ENCODE measurements around the gene CD164. TPM values are rescaled to one million over a fixed set of nuclear protein-coding genes. Genes with fewer than 3 reads are reported as not detected.

The CD164 gene
- total and polyA plus RNA-seq, 2 of the 13 experiments (the other 11 are each of a cell fraction or from before 2014, with no cell fraction given): 222 to 293 TPM

DNA sequence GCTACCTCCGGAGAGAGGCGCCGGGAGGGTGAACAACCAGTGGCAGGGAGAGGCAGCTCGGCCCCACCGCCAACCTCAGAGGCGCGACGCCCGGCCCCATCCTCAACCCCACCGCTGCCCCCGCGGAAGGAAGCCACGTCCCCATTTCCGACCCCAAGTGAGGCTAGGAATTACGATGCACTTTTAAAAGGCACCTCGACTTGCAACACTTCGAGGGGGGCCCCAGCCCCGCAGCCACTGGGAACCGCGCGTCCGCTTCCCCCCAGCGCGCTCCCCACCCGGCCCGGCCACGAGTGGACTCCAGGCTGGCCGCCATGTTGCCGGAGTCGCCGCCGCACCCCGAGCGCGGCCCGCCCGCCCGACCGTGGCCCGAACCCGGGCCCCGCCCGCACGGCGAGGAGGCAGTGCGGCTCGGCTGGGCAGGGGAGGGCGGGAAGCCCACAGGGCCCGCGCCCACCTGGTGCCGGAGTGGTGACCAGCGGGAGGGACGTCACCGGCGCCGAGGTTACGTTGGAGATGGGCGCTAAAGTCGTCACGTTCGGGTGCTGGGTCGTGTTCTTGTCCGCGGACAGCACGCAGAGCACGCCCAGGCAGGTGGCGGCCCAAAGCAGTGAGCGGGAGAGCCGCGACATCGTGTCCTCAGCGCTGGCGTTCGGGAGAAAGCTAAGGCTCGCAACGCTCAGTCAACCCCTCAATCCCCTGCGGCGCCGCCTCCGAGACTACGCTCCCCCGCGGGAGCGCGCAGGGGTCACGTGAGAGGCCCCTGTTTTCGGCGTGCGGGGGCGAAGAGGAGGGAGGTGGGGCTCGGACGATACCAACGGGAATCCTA lies at the start of gene CD164 (continued):
- TF ChIP-seq CENPX (CRISPR knock-in tag; IDR thresholded peaks at IDR 0.05): no peak
- TF ChIP-seq, protein P1, sequence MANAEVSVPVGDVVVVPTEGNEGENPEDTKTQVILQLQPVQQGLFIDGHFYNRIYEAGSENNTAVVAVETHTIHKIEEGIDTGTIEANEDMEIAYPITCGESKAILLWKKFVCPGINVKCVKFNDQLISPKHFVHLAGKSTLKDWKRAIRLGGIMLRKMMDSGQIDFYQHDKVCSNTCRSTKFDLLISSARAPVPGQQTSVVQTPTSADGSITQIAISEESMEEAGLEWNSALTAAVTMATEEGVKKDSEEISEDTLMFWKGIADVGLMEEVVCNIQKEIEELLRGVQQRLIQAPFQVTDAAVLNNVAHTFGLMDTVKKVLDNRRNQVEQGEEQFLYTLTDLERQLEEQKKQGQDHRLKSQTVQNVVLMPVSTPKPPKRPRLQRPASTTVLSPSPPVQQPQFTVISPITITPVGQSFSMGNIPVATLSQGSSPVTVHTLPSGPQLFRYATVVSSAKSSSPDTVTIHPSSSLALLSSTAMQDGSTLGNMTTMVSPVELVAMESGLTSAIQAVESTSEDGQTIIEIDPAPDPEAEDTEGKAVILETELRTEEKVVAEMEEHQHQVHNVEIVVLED (CRISPR knock-in tag; IDR thresholded peaks at IDR 0.05; ENCODE audit: borderline replicate concordance): peak; percentile 78
- no peak; the same call in 1 of the 2 replicates for TF ChIP-seq ZNF746 (CRISPR knock-in tag; IDR thresholded peaks at IDR 0.05)
- no peak for TF ChIP-seq NONO (IDR thresholded peaks at IDR 0.05)
- TF ChIP-seq NONO (CRISPR knock-in tag; conservative IDR thresholded peaks at IDR 0.05): peak; percentile 88
- TF ChIP-seq, protein P2, sequence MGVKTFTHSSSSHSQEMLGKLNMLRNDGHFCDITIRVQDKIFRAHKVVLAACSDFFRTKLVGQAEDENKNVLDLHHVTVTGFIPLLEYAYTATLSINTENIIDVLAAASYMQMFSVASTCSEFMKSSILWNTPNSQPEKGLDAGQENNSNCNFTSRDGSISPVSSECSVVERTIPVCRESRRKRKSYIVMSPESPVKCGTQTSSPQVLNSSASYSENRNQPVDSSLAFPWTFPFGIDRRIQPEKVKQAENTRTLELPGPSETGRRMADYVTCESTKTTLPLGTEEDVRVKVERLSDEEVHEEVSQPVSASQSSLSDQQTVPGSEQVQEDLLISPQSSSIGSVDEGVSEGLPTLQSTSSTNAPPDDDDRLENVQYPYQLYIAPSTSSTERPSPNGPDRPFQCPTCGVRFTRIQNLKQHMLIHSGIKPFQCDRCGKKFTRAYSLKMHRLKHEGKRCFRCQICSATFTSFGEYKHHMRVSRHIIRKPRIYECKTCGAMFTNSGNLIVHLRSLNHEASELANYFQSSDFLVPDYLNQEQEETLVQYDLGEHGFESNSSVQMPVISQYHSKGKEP (CRISPR knock-in tag; IDR thresholded peaks at IDR 0.05): no peak
- no peak for TF ChIP-seq SIN3B (IDR thresholded peaks at IDR 0.05; ENCODE audit: low read length)
- TF ChIP-seq, protein P3, sequence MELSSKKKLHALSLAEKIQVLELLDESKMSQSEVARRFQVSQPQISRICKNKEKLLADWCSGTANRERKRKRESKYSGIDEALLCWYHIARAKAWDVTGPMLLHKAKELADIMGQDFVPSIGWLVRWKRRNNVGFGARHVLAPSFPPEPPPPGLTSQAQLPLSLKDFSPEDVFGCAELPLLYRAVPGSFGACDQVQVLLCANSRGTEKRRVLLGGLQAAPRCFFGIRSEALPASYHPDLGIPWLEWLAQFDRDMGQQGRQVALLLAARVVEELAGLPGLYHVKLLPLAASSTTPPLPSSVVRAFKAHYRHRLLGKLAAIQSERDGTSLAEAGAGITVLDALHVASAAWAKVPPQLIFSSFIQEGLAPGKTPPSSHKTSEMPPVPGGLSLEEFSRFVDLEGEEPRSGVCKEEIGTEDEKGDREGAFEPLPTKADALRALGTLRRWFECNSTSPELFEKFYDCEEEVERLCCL (CRISPR knock-in tag; IDR thresholded peaks at IDR 0.05; ENCODE audit: borderline replicate concordance): 0 out of 2 replicates have a peak, but pooled peaks have one; percentile 28
- TF ChIP-seq NAIF1 (CRISPR knock-in tag; IDR thresholded peaks at IDR 0.05; ENCODE audit: borderline replicate concordance): peak; percentile 54; the same call in 1 of the 2 replicates
- no peak; the same call in 1 of the 2 replicates for TF ChIP-seq GPN1 (CRISPR knock-in tag; IDR thresholded peaks at IDR 0.05; ENCODE audit: borderline replicate concordance)
- TF ChIP-seq ZNF674 (CRISPR knock-in tag; IDR thresholded peaks at IDR 0.05; ENCODE audit: low read depth): peak; percentile 76
- peak; percentile 94 for TF ChIP-seq ZNF788 (CRISPR knock-in tag; IDR thresholded peaks at IDR 0.05; ENCODE audit: borderline replicate concordance)
- TF ChIP-seq ZNF672 (CRISPR knock-in tag; IDR thresholded peaks at IDR 0.05): no peak
- TF ChIP-seq, protein P4, sequence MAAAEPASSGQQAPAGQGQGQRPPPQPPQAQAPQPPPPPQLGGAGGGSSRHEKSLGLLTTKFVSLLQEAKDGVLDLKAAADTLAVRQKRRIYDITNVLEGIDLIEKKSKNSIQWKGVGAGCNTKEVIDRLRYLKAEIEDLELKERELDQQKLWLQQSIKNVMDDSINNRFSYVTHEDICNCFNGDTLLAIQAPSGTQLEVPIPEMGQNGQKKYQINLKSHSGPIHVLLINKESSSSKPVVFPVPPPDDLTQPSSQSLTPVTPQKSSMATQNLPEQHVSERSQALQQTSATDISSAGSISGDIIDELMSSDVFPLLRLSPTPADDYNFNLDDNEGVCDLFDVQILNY (CRISPR knock-in tag; conservative IDR thresholded peaks at IDR 0.05): peak; percentile 33; the same call in 1 of the 2 replicates
- TF ChIP-seq NPAS2 (CRISPR knock-in tag; IDR thresholded peaks at IDR 0.05; ENCODE audit: borderline replicate concordance): no peak
- TF ChIP-seq ZFY (CRISPR knock-in tag; IDR thresholded peaks at IDR 0.05): peak; percentile 91
- TF ChIP-seq PAWR (CRISPR knock-in tag; IDR thresholded peaks at IDR 0.05; ENCODE audit: borderline replicate concordance): no peak
- no peak; the same call in none of the 2 replicates for TF ChIP-seq REPIN1 (CRISPR knock-in tag; IDR thresholded peaks at IDR 0.05; ENCODE audit: borderline replicate concordance, low read depth)
- TF ChIP-seq, protein P5, sequence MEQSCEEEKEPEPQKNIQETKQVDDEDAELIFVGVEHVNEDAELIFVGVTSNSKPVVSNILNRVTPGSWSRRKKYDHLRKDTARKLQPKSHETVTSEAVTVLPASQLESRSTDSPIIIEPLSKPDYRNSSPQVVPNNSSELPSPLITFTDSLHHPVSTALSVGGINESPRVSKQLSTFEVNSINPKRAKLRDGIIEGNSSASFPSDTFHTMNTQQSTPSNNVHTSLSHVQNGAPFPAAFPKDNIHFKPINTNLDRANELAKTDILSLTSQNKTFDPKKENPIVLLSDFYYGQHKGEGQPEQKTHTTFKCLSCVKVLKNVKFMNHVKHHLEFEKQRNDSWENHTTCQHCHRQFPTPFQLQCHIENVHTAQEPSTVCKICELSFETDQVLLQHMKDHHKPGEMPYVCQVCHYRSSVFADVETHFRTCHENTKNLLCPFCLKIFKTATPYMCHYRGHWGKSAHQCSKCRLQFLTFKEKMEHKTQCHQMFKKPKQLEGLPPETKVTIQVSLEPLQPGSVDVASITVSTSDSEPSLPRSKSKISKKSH (CRISPR knock-in tag; IDR thresholded peaks at IDR 0.05; ENCODE audit: borderline replicate concordance): peak; percentile 96
- TF ChIP-seq, protein P6, sequence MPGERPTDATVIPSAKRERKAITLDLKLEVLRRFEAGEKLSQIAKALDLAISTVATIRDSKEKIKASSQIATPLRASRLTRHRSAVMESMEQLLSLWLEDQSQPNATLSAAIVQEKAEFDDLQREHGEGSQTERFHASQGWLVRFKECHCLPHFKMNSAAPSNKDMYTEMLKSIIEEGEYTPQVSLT (CRISPR knock-in tag; IDR thresholded peaks at IDR 0.05; ENCODE audit: borderline replicate concordance, low read depth): no peak; the same call in 1 of the 2 replicates

Measured in HepG2 (cell line).